GM21717 (cell line): ENCODE data around the gene CACNA1B.

ENCODE experiments used
- ATAC-seq: cut with Tn5 transposase; IDR thresholded peaks from one replicate; pipeline ENCODE4 v1.9.1; 2021; ENCODE audit warnings: mild to moderate bottlenecking, moderate library complexity; ENCODE audit not compliant: unreplicated experiment

Gene CACNA1B

DNA sequence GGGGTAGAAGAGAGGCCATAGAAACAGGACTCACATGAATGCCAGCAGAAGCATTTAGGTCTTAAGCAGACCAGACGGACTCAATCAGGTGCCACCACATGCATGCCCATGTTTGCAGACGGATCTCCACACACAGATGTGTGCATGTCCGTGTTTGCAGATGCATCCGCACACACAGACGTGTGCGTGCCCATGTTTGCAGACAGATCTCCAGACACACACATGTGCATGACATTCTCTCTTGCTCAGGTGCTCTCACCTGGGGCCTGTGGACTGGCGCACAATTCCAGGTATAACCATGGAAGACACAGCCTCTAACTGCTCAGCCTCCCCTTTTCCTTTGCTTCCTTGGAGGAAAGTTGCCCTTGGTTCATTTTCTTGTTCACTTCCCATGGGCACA is 148.3 kb downstream of the CACNA1B start:
- no peak for ATAC-seq

DNA sequence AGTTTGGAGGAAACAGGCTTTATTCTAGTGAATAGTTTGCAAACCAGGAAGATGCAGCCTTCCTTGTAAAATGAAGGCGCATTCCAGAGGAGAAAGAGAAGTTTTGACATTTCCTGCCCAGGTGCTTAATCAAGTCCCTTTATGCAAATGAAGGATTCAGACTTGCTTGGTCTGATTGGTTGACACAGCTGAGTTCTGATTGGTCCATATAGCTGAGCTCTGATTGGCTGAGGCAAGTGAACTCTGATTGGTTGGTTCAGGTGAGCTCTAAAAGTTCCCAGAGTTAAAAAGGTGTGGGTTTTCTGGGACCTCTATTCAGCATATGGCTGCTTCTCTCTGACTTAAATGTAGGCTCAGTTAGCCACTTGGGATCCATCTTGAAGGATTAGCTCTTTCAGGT is 151.0 kb downstream of the CACNA1B start:
- no peak for ATAC-seq

DNA sequence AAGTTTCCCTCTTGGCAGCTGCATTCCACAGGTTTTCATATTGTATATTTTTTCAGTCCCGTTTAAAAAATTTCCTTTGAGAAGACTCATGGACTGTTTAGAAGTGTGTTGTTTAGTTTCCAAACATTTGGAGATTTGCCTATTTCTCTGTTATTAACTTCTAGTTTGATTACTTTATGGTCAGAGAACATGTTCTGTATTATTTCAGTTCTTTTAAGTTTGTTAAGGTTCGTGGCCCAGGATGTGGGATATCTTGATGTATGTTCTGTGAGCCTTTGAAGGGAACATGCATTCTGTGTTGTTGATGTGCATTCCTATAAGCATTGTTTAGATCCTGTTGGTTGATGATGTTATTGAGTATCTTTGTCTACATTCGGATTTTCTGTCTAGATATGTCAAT is 153.6 kb downstream of the CACNA1B start:
- no peak for ATAC-seq

DNA sequence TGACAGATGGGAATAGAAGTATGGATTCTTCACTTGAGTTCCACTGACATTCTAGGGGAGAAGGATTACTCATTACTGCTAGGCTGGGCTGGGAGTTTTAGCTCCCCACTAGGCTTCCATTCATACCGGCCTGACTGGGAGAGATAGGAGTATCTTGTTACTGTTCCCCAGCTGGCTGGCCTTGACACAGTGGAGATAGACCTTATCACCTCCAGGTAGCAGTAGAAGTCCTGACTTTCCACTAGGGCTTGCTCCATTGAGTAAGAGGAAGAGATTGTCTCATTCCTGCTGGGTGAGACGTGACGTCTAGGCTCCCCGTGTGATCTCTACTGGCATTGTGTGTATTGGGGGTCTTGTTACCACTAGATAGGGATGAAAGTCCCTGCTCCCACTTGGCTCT is 156.4 kb downstream of the CACNA1B start:
- ATAC-seq: no peak

DNA sequence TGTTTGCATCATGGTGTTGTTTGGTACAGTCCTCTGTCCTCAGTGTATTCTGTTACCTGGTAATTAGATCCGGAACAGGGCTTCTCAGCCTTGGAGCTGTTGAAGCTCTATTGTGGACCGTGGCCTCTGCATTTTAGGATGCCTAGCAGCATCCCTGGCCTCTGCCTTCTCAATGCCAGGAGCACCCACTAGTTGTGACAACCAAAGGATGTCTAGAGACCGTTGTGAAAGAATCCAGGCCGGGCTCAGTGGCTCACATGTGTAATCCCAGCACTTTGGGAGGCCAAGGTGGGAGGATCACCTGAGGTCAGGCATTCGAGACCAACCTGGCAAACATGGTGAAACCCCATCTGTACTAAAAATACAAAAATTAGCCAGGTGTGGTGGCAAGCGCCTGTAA is 159.6 kb downstream of the CACNA1B start:
- ATAC-seq: no peak

DNA sequence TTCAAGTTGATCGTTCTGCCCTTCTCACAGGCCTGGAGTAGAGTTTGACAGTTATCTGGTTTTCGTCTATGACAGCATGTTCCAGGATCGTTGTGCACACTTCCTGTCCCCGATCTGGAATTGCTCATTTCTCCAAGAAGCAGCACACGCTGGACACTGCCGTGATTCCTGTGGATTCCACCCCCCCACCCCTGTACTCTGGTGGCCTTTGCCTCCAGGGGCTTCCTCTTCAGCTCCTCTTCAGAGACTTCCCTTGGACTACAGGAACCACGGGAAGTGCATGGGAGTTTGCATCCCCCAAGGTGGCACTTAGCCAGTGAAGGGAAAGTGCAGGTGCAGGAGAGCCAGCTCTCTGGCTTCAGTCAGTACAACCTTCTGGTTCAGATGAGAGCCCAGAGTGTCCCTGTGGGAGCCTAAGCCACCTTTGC is 160.7 kb downstream of the CACNA1B start:
- ATAC-seq: no peak

DNA sequence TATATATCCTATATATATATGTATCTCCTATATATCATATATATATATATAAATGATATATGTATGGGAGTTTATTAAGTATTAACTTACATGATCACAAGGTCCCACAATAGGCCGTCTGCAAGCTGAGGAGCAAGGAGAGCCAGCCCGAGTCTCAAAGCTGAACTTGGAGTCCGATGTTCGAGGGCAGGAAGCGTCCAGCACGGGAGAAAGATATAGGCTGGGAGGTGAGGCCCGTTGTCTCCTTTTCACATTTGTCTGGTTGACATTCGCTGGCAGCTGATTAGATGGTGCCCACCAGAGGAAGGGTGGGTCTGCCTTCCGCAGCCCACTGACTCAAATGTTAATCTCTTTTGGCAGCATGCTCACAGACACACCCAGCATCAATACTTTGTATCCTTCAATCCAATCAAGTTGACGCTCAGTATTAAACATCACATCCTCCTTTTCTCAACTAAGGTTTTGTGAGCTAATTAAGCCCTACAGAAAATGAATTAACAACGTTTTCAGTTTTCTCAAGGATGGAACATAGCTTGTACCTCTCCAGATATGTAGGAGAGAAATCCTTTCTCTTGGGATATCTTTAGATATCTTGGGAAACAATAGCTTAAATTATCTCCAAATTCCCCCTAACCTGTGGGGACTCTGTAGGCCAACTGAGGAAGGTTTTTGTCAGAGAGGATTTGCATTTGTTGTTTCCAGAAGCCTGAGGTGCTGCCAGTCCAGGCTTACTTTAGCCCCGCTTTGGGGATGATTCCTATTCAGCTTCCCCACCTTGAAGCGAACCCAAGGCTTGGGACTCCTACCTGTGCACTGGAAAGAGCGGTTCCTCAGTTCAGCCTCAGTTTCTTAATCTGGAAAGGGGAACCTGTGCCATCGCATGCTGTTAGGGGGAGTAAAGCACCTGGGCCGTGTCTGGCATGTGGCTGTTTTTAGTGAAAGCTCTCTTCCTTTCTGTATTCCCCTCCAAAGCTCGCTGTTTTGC is 163.2 kb downstream of the CACNA1B start:
- no peak for ATAC-seq

DNA sequence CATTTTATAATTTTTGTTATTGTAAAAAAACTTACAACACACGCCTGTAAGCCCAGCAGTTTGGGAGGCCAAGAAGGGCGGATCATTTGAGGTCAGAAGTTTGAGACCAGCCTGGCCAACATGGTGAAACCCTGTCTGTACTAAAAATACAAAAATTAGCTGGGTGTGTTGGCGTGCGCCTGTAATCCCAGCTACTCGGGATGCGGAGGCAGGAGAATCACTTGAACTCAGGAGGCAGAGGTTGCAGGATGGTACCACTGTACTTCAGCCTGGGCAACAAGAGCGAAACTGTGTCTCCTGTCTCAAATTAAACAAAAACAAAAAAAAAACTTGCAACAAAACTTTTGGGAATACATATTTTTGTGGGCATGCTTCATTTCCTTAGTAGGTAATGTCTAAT is 164.6 kb downstream of the CACNA1B start:
- ATAC-seq: no peak

DNA sequence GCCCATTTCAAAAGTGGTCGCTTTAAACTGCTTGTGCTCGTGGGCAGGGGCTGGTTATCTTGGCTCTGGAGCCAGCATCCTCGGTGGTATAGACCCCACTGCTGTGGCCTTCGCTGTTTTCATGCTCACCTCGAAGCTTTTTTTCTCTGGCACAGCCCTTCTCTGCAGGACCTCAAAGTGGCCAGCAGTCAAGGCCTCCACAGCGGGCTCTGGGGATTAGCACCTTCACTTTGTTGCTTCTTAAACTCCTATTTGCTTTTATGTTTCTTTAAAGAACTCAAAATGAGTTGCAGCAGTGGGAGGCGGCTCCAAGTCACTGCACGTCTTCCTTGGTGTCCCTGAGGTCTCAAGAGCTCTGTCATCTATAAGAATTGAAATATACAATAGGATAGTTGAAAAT is 165.1 kb downstream of the CACNA1B start:
- no peak for ATAC-seq

DNA sequence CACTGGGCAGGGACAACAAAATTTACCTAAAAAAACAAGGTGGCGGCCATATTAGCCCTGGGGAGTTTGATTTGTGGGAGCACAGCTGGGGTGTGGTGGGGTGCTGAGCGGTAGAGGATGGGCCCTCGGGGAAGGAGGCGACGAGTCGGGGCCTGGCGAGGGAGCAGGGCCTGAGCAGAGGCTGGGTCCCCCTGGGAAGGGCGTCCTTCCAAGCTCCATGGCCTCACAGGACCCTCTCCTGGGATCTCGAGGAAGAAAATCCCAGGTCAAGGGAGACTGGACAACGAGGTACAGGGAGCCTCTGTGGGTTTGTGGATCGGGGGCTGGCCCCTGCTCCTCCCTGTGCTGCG is 165.5 kb downstream of the CACNA1B start:
- no peak for ATAC-seq

DNA sequence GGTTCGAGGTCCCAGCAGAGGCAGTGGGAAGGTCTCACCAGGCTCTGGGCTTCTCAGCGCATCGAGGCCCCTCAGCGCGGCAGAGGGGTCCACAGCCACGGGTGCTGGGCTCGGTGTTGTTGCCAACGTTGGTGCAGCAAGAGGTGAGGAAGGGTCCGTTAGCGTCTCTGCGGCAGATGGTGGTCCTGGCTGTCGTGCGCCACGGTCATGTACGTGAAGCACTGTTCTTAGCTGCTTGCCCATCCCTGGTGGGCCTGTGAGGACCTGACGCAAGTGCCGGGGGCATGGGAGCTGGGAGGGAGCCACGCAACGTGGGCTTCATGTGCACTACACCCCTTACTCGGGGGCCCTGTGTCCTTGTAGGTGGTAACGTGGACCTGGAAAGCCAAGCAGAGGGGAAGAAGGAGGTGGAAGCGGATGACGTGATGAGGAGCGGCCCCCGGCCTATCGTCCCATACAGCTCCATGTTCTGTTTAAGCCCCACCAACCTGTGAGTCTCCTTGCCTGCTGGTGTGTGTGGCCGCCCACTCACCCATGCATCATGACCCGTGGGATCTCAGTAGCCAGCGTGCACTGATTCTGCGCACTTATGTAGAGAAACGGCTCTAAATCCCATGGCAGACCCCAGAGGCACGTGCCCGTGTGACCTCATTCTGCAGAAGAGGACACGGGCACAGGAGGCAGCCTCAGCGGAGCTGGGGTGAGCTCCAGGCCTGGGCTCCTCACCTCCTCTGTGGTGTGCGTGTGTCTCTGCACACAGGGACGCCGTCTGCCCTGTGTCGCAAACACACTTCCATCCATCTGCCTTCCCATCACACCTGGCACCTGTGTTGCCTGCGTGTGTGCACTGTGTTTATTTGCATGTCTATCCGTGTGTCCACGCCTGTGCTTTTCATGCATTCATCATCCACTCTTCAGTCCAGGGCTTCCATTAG is 166.1 kb downstream of the CACNA1B start:
- no peak for ATAC-seq

DNA sequence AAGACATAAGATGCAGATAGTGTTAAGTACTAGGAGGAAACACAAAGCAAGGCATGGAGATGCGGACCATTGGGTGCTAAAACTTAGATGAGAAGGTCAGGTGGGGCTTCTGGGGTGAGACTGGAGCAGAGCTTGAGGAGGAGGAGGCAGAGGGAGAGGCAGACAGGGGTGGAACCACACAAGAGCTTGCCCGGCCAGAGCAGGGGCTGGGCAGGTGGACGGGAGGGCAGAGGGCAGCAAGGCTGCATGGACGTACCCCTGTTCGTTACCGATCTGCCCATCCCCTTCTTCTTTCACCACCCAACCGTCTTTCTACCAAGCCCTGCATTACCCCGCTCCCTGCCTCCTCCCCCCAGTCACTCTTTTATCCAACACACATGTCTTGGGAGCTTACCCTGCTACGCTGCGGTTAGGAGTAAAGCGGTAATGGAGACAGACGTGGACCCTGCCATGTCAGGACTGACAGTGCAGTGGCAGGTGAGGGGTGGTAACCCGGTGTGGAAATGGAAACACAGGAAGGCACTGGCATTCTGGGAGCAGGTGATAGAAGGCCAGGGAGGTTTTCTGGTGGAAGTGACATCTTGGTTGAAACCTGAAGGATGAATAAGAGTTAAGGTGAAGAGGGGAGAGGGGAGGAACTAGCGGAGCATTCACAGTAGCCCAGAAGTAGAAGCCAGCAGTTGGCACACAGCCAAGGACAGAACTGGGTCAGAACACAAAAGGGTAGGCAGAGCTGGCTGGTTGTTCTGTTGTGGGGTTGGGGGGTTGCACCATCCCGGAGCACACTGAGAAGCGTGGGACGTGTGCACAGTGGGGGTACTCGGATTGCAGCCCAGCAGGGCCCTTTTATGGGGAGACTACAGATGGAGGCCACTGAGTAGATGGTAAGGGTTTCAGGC is 167.2 kb downstream of the CACNA1B start:
- no peak for ATAC-seq

DNA sequence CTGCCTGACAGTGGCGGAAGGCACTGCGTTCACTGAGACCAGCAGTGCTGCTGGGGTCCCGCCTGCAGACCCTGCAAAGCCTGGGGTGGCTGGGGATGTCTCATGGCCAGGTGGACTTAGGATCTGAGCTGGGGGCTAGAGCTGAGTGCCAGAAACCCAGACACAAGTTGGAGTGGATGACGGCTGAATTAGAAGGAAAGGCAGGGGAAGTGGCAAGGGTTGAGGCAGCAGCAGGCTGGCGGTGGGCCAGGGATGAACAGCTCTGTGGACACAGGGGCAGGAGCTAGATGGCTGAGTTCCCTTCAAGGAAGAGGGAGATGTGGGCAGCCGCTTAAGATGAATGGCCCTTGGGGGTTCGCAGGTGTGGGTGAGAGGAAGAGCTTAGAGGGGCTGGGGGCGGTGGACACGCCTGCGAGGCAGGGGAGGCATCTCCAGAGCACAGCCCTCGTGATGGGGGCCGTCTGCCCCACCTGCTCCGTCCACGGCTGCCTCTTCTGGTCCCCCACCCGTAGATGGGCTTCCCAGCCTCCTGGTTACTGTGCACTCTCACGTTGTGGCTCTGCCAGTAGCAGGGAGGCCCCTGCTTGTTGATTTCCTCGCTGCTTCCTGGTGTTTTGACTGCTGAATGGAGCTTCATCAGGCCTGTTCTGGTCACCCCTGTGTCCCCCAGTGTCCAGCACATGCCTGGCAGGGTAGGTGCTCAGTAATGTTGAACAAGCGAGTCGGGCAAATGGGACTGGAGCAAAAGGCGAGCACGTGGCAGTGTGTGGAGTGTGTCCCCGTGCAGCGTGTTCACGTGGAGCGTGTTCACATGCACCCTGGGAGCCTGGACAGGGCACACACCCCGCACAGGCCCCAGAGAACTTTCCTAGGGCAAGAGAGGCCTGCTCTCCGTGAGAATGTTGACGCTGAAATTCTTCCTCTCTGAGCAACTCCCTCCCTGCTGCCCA is 168.2 kb downstream of the CACNA1B start:
- ATAC-seq: no peak

DNA sequence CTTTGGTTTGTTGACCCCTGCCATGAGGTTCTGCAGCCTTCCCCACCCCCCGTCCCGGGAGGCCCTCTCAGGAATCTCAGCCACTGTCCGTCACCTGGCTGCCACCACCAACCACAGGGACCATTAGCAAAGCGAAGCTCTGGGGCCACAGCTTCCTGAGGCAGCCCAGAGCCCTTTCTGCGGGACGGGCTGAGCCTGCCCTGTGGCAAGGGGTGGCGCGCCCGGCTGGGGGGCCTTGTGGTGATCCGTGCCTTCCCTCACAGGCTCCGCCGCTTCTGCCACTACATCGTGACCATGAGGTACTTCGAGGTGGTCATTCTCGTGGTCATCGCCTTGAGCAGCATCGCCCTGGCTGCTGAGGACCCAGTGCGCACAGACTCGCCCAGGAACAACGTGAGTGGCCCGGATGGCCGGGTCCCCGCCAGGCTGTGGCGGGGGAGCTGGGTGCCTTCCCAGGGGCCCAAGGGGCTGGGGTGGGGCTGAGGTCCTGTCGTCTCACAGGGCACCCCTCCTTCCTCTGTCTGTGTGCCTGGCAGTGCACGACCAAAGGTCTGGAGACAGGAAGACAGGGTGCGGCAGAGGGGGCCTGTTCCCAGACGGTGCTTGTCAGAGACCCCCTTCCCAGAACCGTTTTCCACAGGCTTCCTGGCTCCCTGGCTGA is 169.2 kb downstream of the CACNA1B start:
- ATAC-seq: no peak

DNA sequence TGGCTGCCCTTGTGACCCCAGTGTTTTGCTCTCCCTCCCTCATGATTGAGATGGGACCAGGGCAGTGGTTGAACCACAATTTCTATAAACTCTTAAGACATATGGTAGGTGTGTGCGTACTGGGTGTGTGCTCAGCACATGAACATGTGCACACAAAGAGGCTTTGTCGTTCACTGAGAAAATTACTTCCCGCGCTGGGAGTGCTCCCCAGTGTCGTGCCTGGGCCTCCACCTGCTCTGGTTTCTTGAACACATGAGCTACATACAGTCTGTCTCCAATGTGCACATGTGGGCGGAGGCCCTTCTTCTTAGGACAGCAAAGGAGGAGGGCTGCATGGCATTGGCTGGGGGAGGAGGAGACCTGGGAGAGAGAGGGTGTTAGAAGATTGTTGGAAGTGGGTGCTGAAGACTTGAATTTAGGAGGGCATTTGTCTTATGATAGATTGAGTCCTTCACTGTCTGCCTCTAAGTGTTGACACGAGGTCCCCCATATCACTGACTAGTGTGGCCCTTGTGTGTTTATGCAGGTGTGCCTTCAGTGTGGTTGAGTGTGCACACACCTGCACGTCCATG is 170.0 kb downstream of the CACNA1B start:
- no peak for ATAC-seq

DNA sequence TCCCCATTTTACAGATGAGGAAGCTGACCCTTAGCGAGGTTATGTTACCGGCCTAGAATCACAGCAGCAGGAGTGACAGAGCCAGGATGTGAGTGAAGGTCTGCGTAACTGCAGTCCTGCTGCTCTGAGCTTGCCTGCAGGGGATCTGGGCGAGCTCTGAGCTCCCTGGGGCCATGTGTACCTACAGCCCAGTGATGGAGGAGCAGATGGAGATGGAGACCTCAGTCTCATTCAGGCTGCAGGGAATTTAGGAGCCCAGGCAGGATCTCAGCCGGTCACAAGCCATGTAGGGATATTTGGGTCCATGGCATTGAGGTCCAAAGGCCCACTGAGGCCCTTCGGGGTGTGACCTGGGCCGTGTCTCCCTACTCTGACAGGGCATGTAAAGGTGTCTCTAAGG is 170.6 kb downstream of the CACNA1B start:
- ATAC-seq: no peak

DNA sequence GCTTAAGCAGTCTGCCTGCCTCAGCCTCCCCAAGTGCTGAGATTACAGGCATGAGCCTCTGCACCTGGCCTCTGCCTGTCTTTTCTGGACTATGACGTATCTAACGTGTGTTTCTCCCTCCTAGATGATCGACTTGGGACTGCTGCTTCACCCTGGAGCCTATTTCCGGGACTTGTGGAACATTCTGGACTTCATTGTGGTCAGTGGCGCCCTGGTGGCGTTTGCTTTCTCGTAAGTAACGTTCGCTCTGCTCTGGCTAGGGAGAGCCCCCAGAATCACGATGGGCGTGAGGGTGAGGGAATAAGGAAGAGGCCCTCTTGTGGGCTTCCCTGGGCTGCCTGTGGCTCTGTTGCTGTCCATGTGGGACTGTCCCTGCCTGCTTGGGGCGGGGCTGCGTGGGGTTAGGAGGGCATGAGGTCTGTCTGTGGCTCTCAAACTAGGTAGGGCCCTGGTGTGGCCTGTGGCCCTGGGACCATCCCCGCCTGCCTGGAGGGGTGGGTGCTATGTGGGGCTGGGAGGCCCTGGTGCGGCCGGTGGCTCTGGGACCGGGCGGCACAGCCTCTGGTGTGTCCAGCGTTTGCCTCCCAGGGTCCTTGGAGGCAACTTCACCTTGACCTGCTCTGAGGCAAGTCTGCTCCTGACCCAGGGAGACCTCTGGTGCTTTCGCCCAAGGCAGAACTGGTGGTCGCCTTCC is 171.7 kb downstream of the CACNA1B start:
- ATAC-seq: no peak

DNA sequence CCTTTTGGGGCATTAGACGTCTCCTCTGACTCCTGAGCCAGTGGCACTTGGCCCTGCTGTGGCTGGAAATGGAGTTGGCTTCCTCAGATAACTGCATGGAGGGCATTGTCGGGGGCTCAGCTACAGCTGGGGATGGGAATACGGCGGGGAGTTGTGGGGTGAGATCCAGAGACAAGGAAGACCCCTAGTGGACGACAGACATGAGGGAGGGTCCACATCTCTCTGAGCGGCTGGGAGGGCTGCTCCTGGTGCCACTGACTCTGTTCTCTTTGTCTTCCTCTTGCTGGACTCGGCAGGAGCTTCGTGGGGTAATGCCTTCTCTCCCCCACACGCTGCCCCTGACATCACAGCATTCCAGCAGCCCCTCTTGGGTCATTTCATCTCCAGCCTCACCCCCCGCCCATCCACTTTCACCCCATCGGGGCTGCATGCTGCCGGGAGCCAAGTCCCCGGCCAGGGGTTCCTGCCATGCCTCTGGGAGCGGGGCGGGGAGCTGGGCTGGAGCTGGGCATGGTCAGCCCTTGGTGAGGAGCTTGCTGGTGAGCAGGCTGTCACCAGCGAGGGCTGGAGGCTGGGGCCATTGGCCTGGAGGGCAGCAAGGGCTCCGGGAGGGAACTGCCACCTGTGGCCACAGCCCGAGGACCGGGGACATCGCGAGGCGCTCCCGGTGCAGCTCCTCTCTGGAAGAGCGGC is 172.3 kb downstream of the CACNA1B start:
- no peak for ATAC-seq
